RPMI8226 (cell line): Measurements from ENCODE around the gene CREG1.
"Not testable (repeated sequence)": the region's sequence is repeated elsewhere in the genome, so short reads cannot be mapped to it uniquely, and the experiment has no call there.

Experiments
- DNase-seq: peaks from one replicate; pipeline ENCODE4 v3.0.0-alpha.2; 2015

Gene CREG1

DNA sequence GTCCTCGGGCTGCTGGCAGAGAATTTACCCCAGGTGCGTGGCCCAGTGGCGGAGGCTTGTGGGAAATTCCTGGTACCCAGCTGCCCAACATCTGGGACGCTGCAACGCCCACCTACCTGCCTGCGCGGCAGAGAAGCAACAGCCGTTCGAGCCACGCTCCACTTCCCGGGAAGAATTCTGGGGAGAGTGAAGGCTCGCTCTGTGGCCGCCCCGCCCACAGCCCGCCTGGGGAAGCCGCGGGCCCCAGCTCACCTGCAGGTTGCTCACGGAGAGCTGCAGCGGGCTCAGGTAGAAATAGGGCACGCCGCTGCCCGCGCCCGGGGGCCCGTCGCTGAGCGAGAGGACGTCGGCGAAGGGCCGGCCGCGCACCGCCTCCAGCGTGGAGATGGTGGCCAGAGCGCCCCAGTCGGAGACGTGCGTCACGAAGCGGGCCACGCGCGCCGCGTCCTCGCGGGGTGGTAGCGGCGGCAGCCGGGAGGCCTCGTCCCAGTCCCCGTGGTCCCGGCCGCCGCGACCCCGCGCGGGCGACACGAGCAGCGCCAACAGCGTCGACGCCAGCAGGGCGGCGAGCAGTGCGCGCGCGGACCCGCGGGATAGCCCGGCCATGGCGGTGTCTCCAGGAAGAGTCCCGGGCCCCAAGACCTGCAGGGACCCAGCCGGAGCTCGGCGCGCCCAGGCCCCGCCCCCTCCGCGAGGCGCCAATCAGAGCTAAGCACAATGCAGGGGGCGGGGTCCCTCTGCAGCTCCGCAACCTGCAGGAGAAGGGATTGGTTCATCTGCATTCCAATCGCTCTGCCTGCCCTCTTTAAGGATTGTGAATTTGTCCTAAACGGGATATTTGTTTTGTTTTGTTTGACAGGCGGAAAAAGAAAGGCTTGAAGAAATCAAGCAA lies at the start of gene CREG1:
CREG1 (minus strand) TSS at position 627 of the 892 bp plus-strand sequence.
- DNase-seq: peak; percentile 98

DNA sequence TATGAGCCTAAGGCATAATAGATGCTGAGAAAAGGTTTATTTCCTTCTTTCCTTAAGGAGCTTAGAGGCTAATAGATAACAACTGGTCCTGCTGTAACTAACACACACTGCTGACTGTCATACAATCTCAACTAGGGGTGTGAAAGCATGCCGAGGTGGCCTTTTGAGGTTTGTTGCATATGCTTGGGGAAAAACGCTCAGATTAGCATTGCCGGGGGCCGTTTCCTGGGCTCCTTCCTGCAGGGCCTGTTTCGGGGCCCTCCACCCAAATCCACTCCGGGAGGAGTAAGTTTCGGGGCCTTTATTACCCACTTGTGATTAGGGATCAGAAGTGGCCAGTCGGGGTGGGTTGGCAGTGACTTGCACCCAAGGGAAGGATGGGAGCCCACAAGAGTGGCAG lies 49.3 kb upstream of the CREG1 start:
- DNase-seq: no peak

DNA sequence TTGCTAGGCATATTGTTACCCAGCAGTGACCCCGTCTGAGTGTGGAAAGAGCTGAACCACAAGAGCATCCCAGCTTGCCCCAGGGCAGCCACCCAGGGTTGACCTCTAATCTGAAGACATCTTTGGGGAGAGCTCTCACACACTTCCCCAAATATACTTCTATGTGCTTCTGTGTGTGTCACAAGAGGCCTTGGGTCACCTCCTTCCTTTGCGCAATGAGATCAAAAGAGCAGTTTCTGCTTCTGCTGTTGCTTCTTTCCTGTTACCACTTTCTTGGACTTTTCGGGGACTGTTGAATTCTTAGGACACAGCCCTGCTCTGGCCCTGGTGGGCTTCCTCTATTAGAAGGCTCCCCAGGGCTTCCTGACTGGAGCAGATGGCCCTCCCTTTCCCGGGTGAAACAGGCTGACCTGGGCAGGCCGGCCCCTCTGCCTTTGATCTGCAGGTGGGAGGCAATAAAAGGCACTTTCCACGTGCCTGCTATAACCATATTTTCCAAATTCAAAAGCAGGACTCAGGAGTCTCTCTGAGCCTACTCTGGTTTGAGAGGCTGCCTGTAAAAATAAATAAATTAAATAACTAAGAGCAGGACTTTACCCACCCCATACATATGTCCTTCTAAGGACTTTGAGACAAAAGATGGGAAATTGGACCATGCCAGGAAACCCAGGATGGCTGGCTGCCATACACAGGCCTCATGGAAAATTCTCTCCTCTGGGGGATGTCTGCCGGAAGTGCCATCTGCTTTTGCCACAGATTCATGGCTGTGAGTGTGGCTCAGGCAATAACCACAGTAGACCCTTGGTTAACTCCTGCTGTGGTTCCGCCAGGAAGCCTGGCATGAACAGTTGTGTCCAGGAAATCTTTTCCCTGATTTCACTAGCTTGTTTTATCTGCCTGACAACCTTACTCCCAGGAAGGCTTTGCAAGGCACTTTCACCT lies 48.2 kb upstream of the CREG1 start:
- peak; percentile 65 for DNase-seq

DNA sequence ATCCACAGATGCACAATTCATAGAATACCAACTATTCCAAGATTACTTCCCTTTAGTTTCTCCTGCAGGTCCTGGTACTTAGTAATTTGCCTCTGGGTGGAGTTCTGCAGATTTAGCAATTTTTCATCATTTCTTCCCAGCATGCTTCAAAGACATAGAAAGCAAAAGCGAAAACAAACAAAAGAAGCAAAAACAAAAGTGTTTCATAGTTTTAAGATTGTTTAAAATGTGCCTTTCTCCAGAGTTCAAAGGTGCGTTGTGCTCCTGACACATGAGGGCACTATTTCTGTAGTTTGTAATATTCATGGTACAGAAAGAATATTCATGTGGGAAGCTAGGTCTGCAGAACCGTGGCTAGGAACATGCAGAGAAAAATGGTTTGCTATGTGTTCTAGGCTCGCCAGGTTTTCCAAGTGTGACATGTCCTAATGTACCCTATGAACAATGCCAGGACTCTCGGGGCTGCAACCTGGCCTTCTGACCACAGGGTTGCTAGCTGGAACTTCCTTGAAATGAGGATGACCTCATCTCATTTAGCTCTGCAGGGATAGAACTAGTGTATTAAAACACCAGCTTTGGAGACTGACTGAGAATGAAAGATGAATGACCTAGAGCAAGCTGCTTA lies 46.5 kb upstream of the CREG1 start:
- peak; percentile 77 for DNase-seq

- no peak for DNase-seq
These were observed 41.3 kb upstream of the CREG1 start for GRCh38 chr1:167594822-167595221.

- no peak for DNase-seq
These were observed 40.3 kb upstream of the CREG1 start for GRCh38 chr1:167593860-167594259.

- DNase-seq: no peak
These were observed 38.9 kb upstream of the CREG1 start for GRCh38 chr1:167592475-167592874.

GRCh38 chr1:167588361-167588760 lies 34.8 kb upstream of the CREG1 start:
- no peak for DNase-seq

GRCh38 chr1:167587872-167588271 lies 34.3 kb upstream of the CREG1 start:
- no peak for DNase-seq

GRCh38 chr1:167587342-167587741 lies 33.8 kb upstream of the CREG1 start:
- DNase-seq: no peak

DNA sequence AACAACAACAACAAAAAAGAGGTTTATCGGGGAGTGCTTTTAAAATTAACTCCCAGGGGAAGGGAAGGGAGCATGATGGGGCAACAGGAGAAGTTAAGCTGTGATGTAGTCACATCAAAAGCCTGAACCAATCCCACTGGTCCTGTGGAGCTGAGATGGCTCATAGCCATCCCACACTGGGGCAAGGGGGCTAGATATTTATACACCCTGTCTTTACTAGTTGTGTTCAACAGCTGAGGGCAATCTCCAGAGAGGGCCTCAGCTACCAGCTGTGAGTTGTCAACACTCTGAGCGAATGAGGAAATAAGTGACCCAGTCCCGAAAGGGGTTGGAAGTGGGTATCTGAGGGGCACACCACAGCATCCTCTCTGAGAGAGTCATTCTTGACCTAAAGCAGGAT lies 31.0 kb upstream of the CREG1 start:
- DNase-seq: no peak

- no peak for DNase-seq
These were observed 29.2 kb upstream of the CREG1 start for GRCh38 chr1:167582722-167583121.

DNA sequence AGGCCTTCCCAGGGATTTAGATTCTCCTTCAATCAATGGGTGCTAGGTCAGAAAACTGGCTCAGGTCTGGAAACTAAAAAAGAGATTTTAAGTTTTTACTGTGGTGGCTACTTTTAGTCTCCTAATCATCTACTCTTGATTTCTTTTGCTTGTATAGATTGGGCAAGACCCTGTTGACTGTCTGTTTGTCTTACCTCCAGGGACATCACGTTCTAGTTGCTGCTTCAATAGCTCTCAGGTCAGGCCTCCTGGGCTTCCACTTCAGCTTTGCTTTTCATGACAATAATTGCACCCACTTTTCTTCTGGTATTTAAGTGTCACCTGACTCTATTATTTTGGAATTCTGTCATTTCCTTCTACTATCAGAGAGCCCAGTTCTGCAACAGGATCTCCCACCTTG lies 28.5 kb upstream of the CREG1 start:
- DNase-seq: no peak

DNA sequence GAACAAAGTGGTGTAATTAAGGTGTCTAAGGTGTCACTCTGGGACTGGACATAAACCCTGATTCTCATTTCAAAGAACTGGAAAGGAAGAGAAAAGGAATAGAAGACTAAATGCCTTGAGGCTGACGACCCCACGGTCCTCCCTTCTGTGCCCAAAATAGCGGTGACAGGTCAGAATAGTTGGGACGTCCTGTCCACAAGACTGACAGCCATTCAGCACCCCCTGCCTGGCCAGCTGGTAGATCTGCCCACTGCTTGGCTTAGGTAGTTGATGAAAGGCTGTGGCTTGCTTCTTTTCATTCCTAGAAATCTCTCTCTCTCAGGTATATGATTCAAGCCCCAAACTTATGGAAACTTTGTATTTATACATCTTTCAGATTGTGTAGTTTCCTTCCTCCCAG lies 26.4 kb upstream of the CREG1 start:
- no peak for DNase-seq

DNA sequence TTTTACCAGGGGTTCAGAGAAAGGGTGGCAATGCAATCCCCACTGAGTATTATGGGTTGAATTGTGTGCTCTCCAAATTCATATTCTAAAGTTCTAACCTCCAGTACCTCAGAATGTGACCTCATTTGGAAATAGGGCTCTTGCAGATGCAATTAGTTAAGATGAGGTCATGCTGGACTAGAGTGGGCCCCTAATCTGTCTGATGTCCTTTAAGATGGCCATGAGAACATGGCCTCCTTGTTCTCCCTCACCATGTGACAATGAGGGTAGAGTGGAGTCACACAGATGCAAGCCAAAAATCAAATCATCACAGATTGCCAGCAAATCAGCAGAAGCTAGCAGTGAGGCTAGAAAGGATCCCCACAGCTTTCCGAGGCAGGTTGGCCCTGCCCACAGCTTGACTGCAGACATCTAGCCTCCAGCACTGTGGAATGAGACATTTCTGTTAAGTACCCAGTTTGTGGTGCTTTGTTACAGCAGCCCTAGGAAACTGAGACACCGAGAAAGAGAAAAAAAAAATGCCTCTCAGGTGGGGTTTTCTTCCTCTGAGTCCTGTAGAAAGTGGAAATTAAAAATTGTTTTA lies 25.5 kb upstream of the CREG1 start:
- DNase-seq: no peak

GRCh38 chr1:167575649-167576048 lies 22.1 kb upstream of the CREG1 start:
- no peak for DNase-seq

DNA sequence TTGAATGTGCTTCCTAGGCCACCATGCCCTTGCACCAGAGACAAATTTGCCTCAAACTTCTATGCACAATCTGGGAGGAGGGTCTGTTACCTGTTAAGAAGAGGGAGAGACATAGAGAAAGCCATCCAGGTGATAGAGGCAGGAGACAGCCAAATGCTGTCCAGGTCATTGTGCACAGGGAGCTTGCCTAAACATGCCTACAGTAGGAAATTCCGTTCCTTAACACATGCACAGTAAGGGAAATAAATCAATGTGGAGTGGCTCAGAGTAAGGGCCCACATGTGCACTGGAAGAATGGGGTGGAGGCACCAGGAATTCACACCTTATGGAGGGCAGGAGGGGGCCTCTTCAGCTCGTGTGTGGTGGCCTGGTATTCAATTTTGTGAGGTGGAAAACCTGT lies 19.5 kb upstream of the CREG1 start:
- DNase-seq: no peak

DNA sequence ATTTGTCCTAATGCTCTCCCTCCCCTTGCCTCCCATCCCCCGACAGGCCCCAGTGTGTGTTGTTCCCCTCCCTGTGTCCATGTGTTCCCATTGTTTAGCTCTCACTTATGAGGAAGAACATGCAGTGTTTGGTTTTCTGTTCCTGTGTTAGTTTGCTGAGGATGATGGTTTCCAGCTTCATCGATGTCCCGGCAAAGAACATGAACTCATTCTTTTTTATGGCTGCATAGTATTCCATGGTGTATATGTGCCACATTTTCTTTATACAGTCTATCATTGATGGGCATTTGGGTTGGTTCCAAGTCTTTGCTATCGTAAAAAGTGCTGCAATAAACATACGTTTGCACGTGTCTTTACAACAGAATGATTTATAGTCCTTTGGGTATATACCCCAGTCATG lies 17.1 kb upstream of the CREG1 start:
- DNase-seq: not testable (repeated sequence)

- no peak for DNase-seq
These were observed 14.1 kb upstream of the CREG1 start for GRCh38 chr1:167567663-167568062.

- DNase-seq: no peak
These were observed 13.2 kb upstream of the CREG1 start for GRCh38 chr1:167566766-167567165.

GRCh38 chr1:167565922-167566321 lies 12.4 kb upstream of the CREG1 start:
- peak; percentile 63 for DNase-seq

DNA sequence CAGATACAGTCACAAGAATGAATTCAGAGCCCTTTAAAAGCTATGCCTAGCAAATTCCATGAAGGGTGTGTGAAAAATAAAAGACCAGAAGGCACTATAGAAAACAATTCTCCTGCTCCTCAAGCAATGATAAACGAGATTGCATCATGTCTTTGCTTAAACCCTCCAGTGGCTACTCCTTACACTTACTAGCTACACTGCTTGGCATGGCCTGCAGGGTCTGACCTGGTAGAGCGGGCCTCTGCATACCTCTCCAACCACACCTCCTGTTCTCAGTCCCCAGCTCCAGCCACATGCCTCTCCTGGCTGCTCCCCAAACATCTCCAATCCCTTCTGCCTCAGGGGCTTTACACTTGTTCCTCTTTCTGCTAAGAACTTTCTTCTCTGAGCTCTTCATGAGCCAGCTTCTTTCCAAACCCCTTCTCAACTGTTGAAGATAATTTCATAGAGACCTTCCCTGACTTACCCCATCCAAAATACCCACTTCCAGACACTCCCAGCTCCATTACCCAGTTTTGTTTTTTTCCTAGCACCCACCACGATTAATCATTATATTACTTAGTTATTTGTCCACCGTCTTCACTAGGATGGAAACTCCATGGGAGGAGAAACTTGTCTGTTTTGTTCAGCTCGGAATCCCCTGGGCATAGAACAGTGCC lies 11.2 kb upstream of the CREG1 start:
- peak; percentile 96 for DNase-seq
